ENCODE results near the gene NFE2L2.

- no peak for TF ChIP-seq CTCF (optimal IDR thresholded peaks at IDR 0.05 in 1 of 3, IDR thresholded peaks at IDR 0.05 in 1 of 3, conservative IDR thresholded peaks at IDR 0.05 in 1 of 3; ENCODE audit: extremely low read depth in 1 of 3, insufficient read depth in 2 of 3, low read length in 3 of 3)
- TF ChIP-seq EZH2 (IDR thresholded peaks at IDR 0.05; ENCODE audit: low read length), result no peak
Measured at GRCh38 chr2:177201919-177202346, 62.6 kb downstream of the NFE2L2 start.
